WI38 (cell line): Measurements from ENCODE around the gene CNTN5.

Experiments
- H3K4me3 ChIP-seq: 2 replicates; pipeline ENCODE4 v1.5.1; 2011; ENCODE audit warnings: low read depth, mild to moderate bottlenecking, control low read depth, low read length
- CTCF ChIP-seq: IDR thresholded peaks from 2 replicates; pipeline ENCODE4 v1.5.1; 2012; ENCODE audit warnings: low read depth, mild to moderate bottlenecking, control low read depth, low read length

The CNTN5 gene

GRCh38 chr11:99170591-99170990 lies 149.8 kb downstream of the CNTN5 start:
- TF ChIP-seq CTCF = no peak
- H3K4me3 ChIP-seq = no peak overlapping the region

GRCh38 chr11:99171330-99171729 lies 150.6 kb downstream of the CNTN5 start:
- no peak for TF ChIP-seq CTCF

GRCh38 chr11:99176430-99176829 lies 155.7 kb downstream of the CNTN5 start:
- no peak overlapping the region for H3K4me3 ChIP-seq
- TF ChIP-seq CTCF = no peak

More at GRCh38 chr11:99171330-99171729, 150.6 kb downstream of the CNTN5 start:
- H3K4me3 ChIP-seq = no peak overlapping the region

- no peak for TF ChIP-seq CTCF
- no peak overlapping the region for H3K4me3 ChIP-seq
Observed at GRCh38 chr11:99177446-99177845, 156.7 kb downstream of the CNTN5 start.

GRCh38 chr11:99184146-99184545 lies 163.4 kb downstream of the CNTN5 start:
- TF ChIP-seq CTCF = no peak
- no peak overlapping the region for H3K4me3 ChIP-seq

- TF ChIP-seq CTCF = no peak
- H3K4me3 ChIP-seq = no peak overlapping the region
Observed at GRCh38 chr11:99188221-99188620, 167.5 kb downstream of the CNTN5 start.

GRCh38 chr11:99192716-99193115 lies 172.0 kb downstream of the CNTN5 start:
- no peak overlapping the region for H3K4me3 ChIP-seq
- no peak for TF ChIP-seq CTCF
